CD4-positive, alpha-beta T cell (primary cell): ENCODE data around the gene TESMIN. TPM values are rescaled to one million over a fixed set of nuclear protein-coding genes. Genes with fewer than 3 reads are reported as not detected.

Experiments
- ATAC-seq: fragments of 200-7000 bp; cut with Tn5 transposase; one replicate; pipeline ENCODE4 v1.10.0; 2022; ENCODE audit warnings: mild to moderate bottlenecking; ENCODE audit not compliant: poor library complexity
- CTCF ChIA-PET: fragments of 350-600 bp; sonication (Branson Sonifier 250); formaldehyde crosslinking; loops from one replicate; lab custom pipeline; 2021; ENCODE audit warnings: antibody characterized with exemption, inconsistent platforms; lab: Charles Lee
- POLR2A ChIA-PET: fragments of 350-600 bp; sonication (Branson Sonifier 250); formaldehyde crosslinking; loops from one replicate; lab custom pipeline; 2021; ENCODE audit warnings: antibody characterized with exemption, inconsistent platforms; lab: Charles Lee
- DNase-seq, 14 experiments: peaks; one replicate each; pipeline ENCODE4 v3.0.0-alpha.2; 2013 to 2020; ENCODE audit warnings: mixed read lengths in 2 of 14
- H3K27ac ChIP-seq, 2 donors: one replicate each; pipeline versions ENCODE4 v1.5.1 to v1.7.0; 2013; ENCODE audit warnings: low read length in 2 of 2, low read depth in 1 of 2, mild to moderate bottlenecking in 1 of 2
- H3K27me3 ChIP-seq, 2 experiments: 1 replicate in 1 of 2; 2 replicates in 1 of 2; pipeline versions ENCODE4 v1.6.1 to v1.7.0; 2013; ENCODE audit warnings: low read length in 2 of 2, control low read depth in 1 of 2, mild to moderate bottlenecking in 1 of 2, moderate library complexity in 1 of 2; ENCODE audit not compliant: insufficient read depth in 2 of 2, control insufficient read depth in 1 of 2
- H3K36me3 ChIP-seq: one replicate; pipeline ENCODE4 v1.6.1; 2013; ENCODE audit warnings: low read length, control low read depth; ENCODE audit not compliant: insufficient read depth
- H3K4me1 ChIP-seq: one replicate; pipeline ENCODE4 v1.6.1; 2013; ENCODE audit warnings: low read length, control low read depth; ENCODE audit not compliant: insufficient read depth
- H3K4me3 ChIP-seq: one replicate; pipeline ENCODE4 v1.5.1; 2013; ENCODE audit warnings: mild to moderate bottlenecking, low read length, moderate library complexity
- H3K9me3 ChIP-seq, 2 experiments: 1 replicate in 1 of 2; 2 replicates in 1 of 2; pipeline versions ENCODE4 v1.6.1 to v1.7.0; 2013; ENCODE audit warnings: low read length in 2 of 2, mild to moderate bottlenecking in 2 of 2, control low read depth in 1 of 2, moderate library complexity in 1 of 2; ENCODE audit not compliant: control insufficient read depth in 1 of 2, insufficient read depth in 1 of 2
- H3K27ac Mint-ChIP-seq: one replicate; pipeline ENCODE4 v1.8.0; 2020; ENCODE audit warnings: mixed read lengths
- H3K27me3 Mint-ChIP-seq: one replicate; pipeline ENCODE4 v1.8.0; 2021; ENCODE audit warnings: mixed read lengths
- H3K36me3 Mint-ChIP-seq: one replicate; pipeline ENCODE4 v1.8.0; 2021; ENCODE audit warnings: low read depth, mixed read lengths
- H3K4me1 Mint-ChIP-seq: one replicate; pipeline ENCODE4 v1.8.0; 2021; ENCODE audit warnings: low read depth, mixed read lengths
- H3K4me3 Mint-ChIP-seq: one replicate; pipeline ENCODE4 v1.8.0; 2020; ENCODE audit warnings: mild to moderate bottlenecking, mixed read lengths
- H3K9me3 Mint-ChIP-seq: one replicate; pipeline ENCODE4 v1.8.0; 2020; ENCODE audit warnings: mixed read lengths
- intact Hi-C, 2 experiments: fragments of 100-400 bp; cut with DNase I in 1 of 2; cut with micrococcal nuclease in 1 of 2; formaldehyde crosslinking; loops; one replicate each; pipeline versions ENCODE4 v1.15.1 to v1.9.0; 2023 to 2025; cut with DNase I, micrococcal nuclease
- total RNA-seq, 174 experiments: library from RNA in 2 of 174; stranded (reverse) in 2 of 174; gene quantifications; one replicate each; pipeline ENCODE4 v1.2.3 and lab custom pipeline; 2021 to 2026
- TF ChIP-seq, protein P1 (sequence below): fragments of 200-600 bp; IDR thresholded peaks from one replicate; pipeline ENCODE4 v1.8.0; 2022; ENCODE audit warnings: antibody characterized with exemption, mild to moderate bottlenecking

Gene TESMIN
- total RNA-seq, 2 experiments from 2014 or later = 3.7 to 4.3 TPM

DNA sequence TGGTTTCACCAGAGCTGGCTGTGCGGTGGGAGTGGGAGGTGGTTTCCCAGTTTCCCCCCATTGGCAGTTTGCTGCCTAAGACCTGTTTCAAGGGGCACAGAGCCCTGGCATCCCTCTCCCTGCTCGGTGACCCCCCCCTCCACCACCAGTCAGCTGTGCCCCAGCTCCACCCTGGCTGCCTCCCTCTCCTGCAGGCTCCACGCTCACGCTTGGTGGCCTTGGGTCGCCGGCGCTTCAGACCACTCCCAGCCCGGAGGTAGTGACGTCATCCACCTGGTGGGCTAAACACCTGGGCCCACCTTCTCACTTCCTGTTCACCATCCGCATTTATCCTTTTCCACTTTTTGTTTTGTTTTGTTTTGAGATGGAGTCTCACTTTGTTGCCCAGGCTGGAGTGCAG, 59.2 kb downstream of the TESMIN start:
- Histone ChIP-seq H3K36me3 (no peaks in the 10 kb centered on the region), H3K4me1 (peaks cover 17% of the 10 kb centered on the region), H3K27ac (no peak overlapping the region), H3K27me3 (peaks cover 4 to 9% of the 10 kb centered on the region in 2 experiments), H3K9me3 (peaks cover 6 to 7% of the 10 kb centered on the region in 2 experiments), H3K4me3 (no peak overlapping the region)
- H3K9me3 Mint-ChIP-seq = peaks cover 1% of the 10 kb centered on the region
- no peak for ATAC-seq
- no peaks in the 10 kb centered on the region for H3K36me3 Mint-ChIP-seq
- DNase-seq = no peak
- H3K4me3 Mint-ChIP-seq = no peak overlapping the region
- CTCF ChIA-PET = no interaction called here
- no peak overlapping the region for H3K27ac Mint-ChIP-seq
- peaks cover 31% of the 10 kb centered on the region for H3K4me1 Mint-ChIP-seq
- POLR2A ChIA-PET = no interaction called here
- peaks cover 20% of the 10 kb centered on the region for H3K27me3 Mint-ChIP-seq
- intact Hi-C loops = no loop called here
- TF ChIP-seq, protein P1, sequence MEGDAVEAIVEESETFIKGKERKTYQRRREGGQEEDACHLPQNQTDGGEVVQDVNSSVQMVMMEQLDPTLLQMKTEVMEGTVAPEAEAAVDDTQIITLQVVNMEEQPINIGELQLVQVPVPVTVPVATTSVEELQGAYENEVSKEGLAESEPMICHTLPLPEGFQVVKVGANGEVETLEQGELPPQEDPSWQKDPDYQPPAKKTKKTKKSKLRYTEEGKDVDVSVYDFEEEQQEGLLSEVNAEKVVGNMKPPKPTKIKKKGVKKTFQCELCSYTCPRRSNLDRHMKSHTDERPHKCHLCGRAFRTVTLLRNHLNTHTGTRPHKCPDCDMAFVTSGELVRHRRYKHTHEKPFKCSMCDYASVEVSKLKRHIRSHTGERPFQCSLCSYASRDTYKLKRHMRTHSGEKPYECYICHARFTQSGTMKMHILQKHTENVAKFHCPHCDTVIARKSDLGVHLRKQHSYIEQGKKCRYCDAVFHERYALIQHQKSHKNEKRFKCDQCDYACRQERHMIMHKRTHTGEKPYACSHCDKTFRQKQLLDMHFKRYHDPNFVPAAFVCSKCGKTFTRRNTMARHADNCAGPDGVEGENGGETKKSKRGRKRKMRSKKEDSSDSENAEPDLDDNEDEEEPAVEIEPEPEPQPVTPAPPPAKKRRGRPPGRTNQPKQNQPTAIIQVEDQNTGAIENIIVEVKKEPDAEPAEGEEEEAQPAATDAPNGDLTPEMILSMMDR = no peak

DNA sequence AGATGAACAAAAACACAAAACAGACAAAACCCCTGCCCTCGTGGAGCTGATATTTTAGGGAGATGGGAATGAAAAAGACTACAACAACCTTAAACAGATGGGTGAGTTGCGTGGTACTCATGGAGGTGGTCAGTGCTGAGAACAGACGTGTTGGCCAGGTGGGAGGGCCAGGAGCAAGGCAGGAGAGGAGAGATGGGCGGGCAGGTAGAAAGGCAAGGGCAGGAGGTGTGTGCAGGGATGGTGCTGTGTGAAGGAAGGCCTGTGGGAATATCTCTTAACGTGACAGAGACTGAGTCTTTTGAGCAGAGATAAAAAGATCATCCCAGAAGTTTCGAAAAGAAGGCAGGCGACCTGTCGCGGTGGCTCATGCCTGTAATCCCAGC, 59.9 kb downstream of the TESMIN start:
- peaks cover 27% of the 10 kb centered on the region for H3K27me3 Mint-ChIP-seq
- H3K36me3 Mint-ChIP-seq = no peaks in the 10 kb centered on the region
- H3K4me1 ChIP-seq = peaks cover 17% of the 10 kb centered on the region
- no peak for ATAC-seq
- no peak overlapping the region for H3K27ac Mint-ChIP-seq
- H3K9me3 ChIP-seq = peaks cover 4% of the 10 kb centered on the region in 2 experiments
- H3K27me3 ChIP-seq = peaks cover 4 to 11% of the 10 kb centered on the region in 2 experiments
- POLR2A ChIA-PET = interaction anchor here (0.7 kb wide), 1 partner anchor 421 kb away, joined by 3 read pairs; no protein-coding TSS in a partner anchor
- no peak for DNase-seq
- no peaks in the 10 kb centered on the region for H3K36me3 ChIP-seq
- H3K4me3 Mint-ChIP-seq = no peak overlapping the region
- H3K27ac ChIP-seq = no peak overlapping the region
- peaks cover 31% of the 10 kb centered on the region for H3K4me1 Mint-ChIP-seq
- intact Hi-C loops = no loop called here
- TF ChIP-seq, protein P1 = no peak
- H3K4me3 ChIP-seq = no peak overlapping the region
- no peaks in the 10 kb centered on the region for H3K9me3 Mint-ChIP-seq
- CTCF ChIA-PET = no interaction called here

DNA sequence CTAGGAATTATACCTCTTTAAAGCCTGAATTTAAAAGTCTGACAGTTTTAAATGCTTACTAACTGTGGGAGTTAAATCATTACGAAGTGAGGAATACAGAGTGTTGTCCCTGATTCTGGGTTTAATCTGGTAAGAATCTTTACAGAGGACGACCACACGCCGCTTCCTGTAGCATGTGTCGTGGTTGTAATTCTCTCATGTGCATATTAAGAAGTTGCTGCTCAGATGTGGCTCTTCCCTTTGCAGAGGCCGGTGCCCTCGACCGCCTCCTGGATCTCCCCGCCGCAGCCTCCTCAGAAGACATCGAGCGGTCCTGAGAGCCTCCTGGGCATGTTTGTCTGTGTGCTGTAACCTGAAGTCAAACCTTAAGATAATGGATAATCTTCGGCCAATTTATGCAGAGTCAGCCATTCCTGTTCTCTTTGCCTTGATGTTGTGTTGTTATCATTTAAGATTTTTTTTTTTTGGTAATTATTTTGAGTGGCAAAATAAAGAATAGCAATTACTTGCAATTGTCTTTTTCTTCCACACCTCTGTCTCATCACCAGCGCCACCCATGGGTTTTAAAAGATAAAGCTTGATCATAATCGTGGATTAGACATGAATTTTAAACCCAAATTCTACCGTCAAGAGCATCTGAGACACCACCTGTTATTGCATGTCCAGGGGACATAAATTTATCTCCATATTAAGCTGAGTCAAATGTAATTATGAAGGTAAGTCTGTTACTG, 60.5 kb downstream of the TESMIN start:
- no peak overlapping the region for H3K27ac ChIP-seq
- Mint-ChIP-seq H3K36me3 (no peaks in the 10 kb centered on the region), H3K27ac (peak overlapping the region; percentile 31), H3K9me3 (no peaks in the 10 kb centered on the region), H3K4me3 (peak overlapping the region; percentile 82), H3K27me3 (peaks cover 32% of the 10 kb centered on the region), H3K4me1 (peaks cover 32% of the 10 kb centered on the region)
- peaks cover 0 to 1% of the 10 kb centered on the region in 2 experiments for H3K9me3 ChIP-seq
- DNase-seq (peak in 9 of 14 experiments; percentile 3 to 60 (median 17)), ATAC-seq (peak; percentile 80)
- ChIA-PET CTCF (no interaction called here), POLR2A (interaction anchor here (0.7 kb wide), 1 partner anchor 421 kb away, joined by 3 read pairs; no protein-coding TSS in a partner anchor)
- TF ChIP-seq, protein P1 = no peak
- peaks cover 17% of the 10 kb centered on the region for H3K4me1 ChIP-seq
- no peaks in the 10 kb centered on the region for H3K36me3 ChIP-seq
- peak overlapping the region; percentile 0 for H3K4me3 ChIP-seq
- intact Hi-C loops = no loop called here
- H3K27me3 ChIP-seq = peaks cover 7 to 11% of the 10 kb centered on the region in 2 experiments
